Gastroesophageal sphincter (tissue), 3 donors: ENCODE data around the gene PPM1H.

Experiments used
- EP300 ChIP-seq: sonication (generic); formaldehyde crosslinking; IDR thresholded peaks from one replicate; pipeline ENCODE4 v1.6.1; 2017; ENCODE audit warnings: antibody characterized with exemption, mild to moderate bottlenecking
- POLR2A ChIP-seq, 2 donors: fragments of 450-650 bp; IDR thresholded peaks; one replicate each; pipeline ENCODE4 v1.6.1; 2017; ENCODE audit warnings: antibody characterized with exemption in 2 of 2, mild to moderate bottlenecking in 2 of 2, moderate library complexity in 1 of 2
- POLR2AphosphoS5 ChIP-seq: sonication (generic); formaldehyde crosslinking; IDR thresholded peaks from one replicate; pipeline ENCODE4 v1.6.1; 2017; ENCODE audit warnings: antibody characterized with exemption
- TF ChIP-seq, protein P1 (sequence below), 4 experiments: fragments of 200-600 bp in 2 of 4; fragments of 450-650 bp in 2 of 4; sonication (generic) in 1 of 4; IDR thresholded peaks; one replicate each; pipeline ENCODE4 v1.5.1; 2017 to 2019; ENCODE audit warnings: antibody characterized with exemption in 4 of 4, mild to moderate bottlenecking in 2 of 4, moderate library complexity in 2 of 4

GRCh38 chr12:62601765-62602164 is 333.2 kb downstream of the PPM1H start:
- TF ChIP-seq, protein P1, sequence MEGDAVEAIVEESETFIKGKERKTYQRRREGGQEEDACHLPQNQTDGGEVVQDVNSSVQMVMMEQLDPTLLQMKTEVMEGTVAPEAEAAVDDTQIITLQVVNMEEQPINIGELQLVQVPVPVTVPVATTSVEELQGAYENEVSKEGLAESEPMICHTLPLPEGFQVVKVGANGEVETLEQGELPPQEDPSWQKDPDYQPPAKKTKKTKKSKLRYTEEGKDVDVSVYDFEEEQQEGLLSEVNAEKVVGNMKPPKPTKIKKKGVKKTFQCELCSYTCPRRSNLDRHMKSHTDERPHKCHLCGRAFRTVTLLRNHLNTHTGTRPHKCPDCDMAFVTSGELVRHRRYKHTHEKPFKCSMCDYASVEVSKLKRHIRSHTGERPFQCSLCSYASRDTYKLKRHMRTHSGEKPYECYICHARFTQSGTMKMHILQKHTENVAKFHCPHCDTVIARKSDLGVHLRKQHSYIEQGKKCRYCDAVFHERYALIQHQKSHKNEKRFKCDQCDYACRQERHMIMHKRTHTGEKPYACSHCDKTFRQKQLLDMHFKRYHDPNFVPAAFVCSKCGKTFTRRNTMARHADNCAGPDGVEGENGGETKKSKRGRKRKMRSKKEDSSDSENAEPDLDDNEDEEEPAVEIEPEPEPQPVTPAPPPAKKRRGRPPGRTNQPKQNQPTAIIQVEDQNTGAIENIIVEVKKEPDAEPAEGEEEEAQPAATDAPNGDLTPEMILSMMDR (IDR thresholded peaks at IDR 0.05): no peak
- TF ChIP-seq POLR2A (IDR thresholded peaks at IDR 0.05) (no peak), POLR2AphosphoS5 (no peak), EP300 (no peak)
